D341Med (cell line): Measurements from ENCODE around the gene CCNDBP1.
"Not testable (repeated sequence)": the region's sequence is repeated elsewhere in the genome, so short reads cannot be mapped to it uniquely, and the experiment has no call there.

Experiments used
- DNase-seq: peaks from one replicate; pipeline ENCODE4 v3.0.0; 2012; ENCODE audit warnings: low spot score

Gene CCNDBP1

DNA sequence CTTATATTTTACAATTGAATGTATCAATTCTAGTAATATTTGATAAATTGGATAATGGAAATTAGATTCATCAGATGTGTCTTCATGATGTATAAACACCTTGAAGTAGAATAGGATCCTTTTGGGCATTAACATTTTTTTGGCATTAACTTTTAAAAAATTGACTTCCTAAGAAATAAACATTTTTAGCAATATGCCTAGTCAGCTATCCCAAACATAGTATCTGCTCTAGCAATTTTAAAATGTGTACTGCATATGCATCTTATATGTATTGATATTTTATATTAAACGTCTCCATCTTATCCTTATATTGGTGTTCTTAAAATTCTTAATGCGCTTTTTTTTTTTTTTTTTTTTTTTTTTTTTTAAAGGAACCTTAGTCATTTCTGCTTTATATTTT lies 8.5 kb downstream of the CCNDBP1 start:
- DNase-seq = no peak

DNA sequence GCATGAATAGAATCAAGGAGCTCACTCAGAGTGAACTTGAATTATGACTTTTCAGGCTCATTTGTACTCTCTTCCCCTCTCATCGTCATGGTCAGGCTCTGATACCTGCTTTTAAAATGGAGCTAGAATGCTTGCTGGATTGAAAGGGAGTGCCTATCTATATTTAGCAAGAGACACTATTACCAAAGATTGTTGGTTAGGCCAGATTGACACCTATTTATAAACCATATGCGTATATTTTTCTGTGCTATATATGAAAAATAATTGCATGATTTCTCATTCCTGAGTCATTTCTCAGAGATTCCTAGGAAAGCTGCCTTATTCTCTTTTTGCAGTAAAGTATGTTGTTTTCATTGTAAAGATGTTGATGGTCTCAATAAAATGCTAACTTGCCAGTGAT lies 9.6 kb downstream of the CCNDBP1 start:
- no peak for DNase-seq

DNA sequence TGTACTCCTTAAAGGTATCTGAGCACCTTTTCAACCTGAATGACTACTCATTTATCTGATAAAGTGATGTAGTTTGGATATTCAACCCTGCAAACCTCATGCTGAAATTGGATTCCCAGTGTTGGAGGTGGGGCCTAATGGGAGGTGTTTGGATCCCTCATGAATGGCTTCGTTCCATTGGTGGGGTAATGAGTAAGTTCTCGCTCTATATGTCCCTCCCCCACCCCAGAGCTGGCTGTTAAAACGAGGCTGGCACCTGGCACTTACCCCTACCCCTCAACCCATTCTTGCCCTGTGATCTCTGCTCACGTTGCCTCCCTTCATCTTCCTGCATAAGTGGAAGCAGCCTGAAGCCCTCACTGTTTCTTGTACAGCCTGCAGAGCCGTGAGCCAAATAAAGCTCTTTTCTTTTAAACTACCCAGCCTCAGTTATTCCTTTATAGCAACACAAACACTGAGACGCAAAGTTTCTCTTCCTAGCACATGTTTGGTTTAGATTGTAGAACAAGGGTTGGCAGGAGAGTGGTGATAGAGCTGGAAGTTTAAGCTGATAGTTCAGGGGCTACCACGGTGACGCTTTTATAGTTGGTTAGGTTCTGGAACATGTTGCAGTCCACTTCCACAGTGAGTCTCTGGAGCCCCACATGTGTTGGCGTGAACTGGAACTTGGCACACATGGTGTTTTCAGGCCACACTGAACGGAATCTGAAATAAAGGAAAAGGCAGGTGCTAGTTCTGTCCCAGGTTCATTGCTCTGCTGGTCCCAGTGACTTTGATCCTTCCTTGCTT lies 11.8 kb downstream of the CCNDBP1 start:
- no peak for DNase-seq

DNA sequence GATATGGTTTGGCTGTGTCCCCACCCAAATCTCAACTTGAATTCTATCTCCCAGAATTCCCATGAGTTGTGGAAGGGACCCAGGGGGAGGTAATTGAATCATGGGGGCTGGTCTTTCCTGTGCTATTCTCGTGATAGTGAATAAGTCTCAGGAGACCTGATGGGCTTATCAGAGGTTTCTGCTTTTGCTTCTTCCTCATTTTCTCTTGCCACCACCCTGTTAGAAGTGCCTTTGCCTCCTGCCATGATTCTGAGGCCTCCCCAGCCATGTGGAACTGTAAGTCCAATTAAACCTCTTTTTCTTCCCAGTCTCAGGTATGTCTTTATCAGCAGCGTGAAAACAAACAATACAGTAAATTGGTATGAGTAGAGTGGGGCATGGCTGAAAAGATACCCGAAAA lies 12.6 kb downstream of the CCNDBP1 start:
- DNase-seq = not testable (repeated sequence)

DNA sequence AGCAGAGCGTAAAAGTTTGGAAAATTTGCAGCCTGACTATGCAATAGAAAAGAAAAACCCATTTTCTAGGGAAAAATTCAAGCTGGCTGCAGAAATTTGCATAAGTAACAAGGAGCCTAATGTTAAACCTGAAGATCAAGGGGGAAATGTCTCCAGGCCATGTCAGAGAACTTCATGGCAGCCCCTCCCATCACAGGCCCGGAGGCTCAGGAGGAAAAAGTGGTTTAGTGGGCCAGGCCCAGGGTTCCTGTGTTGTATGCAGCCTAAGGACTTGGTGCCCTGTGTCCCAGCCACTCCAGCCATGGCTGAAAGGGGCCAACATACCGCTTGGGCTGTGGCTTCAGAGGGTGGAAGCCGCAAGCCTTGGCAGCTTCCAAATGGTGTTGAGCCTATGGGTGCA lies 13.4 kb downstream of the CCNDBP1 start:
- not testable (repeated sequence) for DNase-seq

DNA sequence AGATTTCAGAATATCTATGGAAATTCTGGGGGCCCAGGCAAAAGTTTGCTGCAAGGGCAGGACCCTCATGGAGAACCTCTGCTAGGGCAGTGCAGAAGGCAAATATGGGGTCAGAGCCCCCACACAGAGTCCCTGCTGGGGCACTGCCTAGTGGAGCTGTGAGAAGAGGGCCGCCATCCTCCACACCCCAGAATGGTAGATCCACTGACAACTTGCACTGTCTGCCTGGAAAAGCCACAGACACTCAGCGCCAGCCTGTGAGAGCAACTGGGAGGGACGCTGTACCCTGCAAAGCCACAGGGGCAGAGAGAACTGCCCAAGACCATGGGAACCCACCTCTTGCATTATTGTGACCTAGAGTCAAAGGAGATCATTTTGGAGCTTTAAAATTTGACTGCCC lies 13.8 kb downstream of the CCNDBP1 start:
- no peak for DNase-seq

DNA sequence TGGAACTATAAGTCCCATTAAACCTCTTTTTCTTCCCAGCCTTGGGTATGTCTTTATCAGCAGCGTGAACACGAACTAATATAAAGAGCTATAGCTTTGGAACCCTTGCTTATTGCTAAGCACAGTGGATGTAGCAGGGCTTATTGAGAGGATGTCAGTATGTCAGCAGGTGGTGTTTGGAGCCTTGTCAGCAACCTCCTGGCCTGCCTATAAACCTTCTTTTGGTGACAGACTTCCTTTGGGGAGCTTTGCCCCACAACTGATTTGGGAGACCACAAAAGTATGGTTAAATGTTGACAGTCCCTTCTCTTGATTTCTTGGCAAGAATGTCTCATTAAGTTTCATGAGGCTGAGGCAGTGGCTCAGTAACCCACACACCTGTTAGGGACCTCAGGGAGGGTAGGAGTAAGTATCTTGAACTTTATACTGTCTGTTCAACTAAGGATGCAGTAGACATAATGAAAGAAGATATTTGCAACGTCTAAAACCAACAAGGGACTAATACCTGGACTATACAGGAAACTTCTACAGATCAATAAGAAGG lies 14.8 kb downstream of the CCNDBP1 start:
- no peak for DNase-seq

DNA sequence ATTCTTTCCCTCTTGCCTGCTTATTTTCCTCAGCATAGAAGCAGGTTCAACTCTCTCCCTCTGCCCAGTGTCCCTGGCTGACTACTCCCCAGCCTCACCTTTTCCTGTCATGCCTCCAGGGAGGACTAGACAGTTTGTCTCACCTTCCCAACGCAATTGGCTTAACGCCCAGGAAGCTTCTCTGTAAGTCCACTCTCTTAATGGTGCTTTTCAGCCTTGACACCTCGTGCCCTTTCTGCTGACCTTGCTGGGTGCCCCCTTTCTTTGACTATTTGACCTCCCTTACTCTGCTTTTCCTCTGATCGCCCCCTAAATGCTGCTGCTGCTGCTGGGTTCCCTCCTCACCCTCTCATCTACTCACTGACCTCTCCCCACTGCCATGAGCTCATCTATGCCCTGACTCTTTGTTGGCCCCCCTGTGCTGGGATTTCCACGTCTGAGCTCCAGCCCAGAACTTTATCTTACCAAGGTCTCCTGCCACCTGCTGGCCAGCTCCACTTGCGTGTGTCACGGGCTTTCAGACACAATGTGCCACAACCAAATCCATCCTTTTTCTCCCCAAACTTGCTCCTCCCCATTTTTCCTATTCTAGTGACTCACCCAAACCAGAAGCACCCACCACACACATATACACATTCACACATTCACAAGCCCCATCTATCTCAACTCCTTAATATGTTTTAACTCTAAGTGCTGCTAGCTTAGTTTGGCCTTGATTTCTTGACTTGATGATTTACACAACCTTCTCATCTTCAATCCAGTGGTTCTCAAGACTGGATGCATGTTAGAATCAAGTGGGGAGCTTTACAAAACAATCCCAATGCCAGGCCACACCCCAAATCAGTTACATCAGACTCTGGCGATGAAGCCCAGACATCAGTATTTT lies 19.1 kb downstream of the CCNDBP1 start:
- peak; percentile 68 for DNase-seq

DNA sequence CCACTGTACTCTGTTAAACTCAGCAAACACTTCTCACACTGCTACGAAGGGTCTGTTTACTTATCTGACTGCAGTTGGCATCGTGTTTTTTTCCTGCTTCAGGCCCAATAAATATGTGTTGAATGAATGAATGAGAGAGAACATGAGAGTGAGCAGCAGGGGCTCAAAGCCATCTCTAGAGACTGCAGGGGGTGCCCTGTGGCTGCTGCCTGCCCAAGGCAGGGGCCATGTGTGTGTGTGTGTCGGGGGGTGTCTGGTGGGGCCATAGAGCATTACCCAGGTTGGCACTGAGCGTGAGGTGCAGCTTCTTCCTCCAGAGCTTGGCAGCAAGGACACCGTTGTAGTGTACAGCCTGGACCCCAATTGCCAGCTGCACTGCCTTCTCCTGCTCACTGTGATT lies 20.9 kb downstream of the CCNDBP1 start:
- DNase-seq = no peak

DNA sequence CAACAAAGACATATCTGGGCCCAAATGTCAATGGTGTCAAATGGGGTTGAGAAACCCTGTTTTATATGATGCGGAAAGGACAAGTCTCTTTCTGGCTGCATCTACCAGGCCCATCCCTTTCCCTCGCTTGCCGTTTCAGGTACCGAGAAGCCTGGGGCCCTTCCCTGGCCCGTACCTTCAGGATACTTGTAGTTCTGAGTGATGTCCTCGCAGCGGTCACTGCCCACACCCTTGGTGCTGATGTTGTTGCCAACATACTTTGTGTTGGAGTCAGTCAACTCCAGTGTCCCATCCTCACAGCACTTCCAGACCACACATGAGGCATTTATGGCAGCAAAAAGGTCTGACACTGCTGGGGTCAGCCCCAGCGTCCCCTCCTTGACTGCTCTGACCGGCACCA lies 21.8 kb downstream of the CCNDBP1 start:
- no peak for DNase-seq

DNA sequence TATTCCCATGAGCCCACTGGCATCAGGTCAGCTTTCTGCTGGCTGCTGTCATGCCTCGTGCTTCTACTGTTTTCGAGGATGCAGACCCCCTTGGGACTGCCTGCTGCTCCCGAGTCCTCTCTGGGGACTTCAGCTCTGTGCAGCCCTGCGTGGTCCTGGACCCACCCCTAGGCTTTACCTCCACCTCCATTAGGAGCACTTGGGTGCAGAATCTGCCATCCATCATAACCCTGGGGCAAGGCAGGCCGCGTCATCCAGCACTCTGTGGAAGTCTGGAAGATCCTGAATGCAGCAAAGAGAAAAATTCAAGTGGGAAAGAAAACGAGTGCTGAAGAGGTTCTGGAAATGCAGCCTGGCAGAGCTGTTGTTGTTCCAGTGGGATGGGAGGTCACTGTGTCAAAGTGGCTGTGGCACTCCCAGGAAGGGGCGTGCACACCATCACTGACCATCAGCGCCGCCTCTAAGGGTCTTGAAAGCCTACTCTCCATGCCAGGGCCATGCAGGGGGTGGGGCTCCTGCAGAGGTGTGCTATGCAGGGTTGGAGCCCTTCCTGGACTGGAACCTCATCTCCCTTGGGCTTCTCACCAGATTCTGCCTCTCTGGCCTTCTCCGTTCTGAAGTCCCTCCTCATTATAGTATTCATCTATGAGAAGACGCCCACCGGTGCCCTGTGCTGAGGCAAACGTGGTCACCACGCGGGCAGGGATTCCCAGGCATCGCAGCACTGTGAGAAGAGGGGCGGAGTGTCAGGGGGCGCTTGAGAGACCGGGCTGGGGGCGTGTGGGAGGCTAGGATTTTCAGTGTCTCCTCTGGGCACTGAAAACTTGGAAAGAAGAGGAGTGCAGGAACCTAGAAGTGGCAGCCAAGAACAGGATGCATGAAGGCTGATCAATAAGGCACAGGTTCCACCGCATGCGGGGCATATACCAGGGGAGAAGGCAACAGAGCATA lies 23.1 kb downstream of the CCNDBP1 start:
- no peak for DNase-seq

DNA sequence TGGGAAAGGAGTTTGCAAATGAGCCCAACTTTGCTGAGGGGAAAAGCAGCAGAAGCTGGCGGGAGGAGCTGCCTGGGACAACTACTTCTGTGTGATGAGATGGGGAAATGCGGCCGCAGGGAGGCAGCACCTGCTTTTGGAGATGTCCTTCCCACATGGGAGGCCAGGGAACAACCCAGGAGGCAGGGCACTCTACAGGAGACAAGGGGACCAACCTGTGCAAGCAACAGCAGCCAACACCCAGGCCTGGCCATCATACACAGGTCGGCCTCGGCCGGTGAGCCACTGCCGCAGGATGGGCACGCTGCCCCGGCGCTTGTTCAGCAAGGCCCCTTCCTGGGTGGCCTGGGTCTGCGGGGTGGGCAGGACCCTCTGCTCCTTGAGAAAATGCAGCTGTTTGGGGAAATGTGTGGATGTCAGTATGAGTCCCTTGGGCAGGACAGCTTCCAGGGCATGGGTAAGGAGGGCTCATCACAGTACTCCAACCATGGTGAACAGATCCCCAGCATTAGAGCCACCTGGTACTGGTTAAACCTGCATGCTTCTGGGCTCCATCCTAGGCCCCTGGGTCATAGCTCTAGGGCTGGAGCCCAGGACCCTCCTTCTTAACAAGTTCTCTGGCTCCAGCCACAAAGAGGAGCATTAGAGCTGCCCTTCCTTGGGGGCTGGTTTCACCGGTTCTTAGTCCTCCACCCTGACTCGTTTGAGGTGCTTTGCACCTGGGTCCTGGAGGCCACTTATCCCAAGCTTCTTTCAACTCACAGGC lies 24.0 kb downstream of the CCNDBP1 start:
- DNase-seq = no peak

DNA sequence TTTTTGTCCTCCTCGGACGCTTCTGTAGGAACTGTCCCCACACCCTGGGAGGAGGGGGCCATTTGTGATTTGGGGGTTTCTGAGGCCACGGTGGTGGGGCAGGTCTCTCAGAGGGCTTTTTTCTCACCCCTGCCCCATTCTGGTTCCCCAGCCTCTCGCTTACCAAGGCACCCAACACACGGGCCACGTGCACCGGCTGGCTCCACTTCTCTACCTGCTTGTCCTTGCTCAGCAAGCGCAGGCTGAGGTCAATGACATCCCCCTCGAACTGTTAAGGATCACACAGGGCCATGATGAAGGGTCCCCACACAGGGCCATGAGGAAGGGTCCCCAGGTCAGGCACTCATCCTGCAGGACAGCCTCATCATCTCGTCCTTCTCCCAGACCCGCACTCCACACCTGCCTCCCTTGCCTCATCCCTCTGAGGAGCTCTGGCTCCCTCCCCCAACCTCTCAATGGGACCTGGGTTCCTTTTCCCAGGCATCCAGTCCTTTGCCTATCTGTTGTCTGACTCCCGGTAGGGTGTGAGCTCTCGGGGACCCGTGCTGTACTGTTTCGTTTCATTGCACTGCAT lies 25.1 kb downstream of the CCNDBP1 start:
- DNase-seq = no peak

DNA sequence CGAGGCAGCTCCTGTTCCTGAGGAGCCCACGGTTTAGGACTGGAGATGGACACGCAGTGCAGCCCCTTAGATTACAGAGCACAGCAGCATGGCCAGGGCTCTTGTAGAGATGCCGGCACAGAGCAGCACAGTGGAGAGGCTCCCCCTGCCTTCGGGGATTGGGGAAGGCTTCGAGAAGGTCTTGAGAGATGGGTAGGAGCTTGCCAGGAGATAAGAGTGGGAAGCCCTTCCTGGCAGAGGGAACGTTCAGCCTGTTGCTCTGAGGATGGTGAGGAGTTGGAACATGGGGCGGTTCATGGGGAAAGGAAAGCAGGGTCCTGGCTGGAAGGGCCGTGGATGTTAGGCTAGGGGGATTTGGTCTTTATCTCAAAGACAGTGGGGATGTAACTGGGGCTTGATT lies 25.6 kb downstream of the CCNDBP1 start:
- DNase-seq = no peak

DNA sequence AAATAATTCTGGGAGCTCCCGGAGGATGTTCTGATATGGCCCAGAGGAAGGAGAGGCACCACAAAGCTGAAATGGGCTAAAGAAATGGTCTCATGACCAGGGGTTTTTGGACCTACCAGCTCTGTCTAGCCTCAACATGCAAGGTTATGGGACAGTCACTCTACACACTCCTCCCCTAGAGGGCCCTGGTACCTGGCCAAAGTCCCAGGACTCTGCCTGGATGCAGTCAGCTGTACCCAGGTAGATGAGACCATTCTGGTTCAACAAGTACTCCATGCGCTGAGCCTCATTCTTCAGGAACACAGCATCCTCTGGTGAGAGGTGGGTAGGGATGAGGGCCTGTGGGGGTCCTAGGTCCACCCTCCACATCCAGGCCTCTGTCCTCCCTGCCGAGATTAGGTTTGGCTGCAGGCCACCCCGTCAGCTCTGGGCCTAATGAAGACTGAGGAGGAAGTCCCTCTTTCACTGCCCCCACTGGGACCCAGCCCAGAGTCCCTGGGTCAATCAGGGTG lies 26.1 kb downstream of the CCNDBP1 start:
- DNase-seq = no peak

DNA sequence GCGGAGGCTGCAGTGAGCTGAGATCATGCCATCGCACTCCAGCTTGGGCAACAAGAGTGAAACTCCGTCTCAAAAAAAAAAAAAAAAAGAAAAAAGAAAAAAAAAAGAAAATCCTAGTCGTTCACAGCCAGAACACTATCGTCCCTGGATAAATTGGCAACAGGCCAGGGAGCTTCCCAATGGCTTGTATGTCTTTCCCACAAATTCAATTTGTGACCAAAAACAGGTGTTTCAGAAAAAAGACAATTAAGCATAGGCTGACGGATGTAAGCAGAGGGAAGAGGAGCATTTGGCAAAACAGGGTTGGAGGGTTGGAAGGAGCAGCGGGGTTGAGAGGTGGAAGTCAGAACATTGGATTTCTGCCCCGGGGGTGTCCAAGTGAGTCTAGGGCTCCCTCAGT lies 27.1 kb downstream of the CCNDBP1 start:
- no peak for DNase-seq

DNA sequence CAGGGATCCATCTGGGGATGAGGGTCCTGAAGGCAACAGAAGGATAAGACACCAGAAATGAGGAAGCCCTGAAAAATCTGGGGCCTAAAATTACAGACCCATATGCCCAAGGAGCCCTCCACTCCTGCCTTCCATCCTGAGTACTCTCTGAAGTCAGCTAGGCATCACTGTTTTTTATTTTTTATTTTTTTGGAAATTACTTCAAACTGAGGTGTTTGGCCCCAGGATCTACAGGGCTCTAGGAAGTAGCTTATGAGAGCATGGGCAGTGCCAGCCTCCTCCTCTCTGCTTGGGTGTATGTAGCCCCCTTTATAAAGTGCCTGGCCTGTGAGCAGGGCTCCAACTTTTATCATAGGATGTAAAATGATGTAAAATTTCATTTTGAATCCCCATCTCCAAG lies 27.7 kb downstream of the CCNDBP1 start:
- DNase-seq = no peak

DNA sequence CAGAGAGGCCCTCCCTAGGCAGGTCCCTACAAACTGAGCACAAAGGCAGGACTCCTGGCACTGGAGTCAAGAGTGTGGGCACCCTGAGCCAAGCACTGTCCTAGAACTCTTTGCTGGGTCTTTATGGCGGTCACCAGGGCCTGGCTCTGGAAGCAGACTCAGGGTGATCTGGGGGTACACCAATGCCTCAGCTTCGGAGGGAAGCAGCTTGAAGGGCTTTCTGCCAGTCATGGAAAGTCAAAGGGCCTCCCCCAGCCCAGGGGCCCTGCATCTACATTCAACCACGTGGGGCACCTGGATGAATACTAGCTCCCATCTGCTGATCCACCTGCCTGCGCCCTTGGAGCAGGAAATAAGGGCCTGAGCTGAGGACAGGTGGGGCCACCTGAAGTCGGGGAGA lies 28.3 kb downstream of the CCNDBP1 start:
- no peak for DNase-seq

DNA sequence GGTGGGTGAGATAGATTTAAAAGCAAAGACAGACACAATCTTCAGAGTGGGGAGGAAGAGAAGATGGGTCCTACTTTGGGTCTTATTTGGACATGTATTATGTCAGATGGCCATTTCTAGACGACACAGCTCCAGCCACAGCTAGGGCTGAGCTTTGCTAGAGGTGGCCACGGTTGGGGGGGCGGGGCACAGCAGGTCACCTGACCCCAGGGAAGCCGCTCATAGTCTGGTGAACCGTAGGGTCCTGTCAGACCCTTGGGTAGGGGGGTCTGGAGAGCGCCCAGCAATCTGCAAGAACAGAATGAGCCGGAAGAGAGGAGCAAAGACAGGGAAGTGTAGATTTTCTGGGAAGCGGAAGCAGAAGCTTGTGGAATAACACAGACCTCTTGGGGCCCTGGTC lies 29.0 kb downstream of the CCNDBP1 start:
- DNase-seq = no peak

DNA sequence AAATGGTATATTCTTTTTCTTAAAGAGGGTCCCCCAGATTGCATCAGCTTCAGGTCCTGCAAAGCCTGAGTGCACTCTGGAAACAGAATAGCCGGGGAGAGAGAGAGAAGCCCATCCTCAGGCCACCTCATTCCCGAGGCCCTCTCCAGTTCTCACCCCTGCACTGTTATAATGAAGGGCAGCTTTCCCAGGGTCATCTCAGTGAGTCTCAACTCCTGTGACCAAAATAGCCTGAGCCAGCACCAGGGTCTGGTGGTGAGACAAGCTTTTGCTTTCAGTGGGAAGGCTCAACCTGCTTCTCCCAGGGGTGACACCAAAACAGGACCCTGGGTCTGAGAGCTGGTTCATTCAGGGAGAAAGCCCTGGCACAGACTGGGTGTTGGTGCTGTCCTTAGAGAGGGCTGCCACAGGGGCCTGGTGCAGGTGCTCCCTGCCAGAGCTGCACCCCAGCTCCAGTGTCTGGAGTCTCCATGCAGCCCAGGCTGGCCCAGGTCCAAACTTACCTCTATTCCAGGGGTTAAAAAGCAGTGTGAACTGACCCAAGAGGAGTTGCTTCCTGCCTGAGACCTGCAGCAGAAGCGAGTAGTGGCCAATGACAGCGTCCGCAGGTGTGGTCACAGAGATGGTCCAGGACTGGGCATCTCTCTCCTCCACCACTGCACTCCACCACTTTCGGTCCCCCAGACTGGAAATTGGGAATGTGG lies 29.5 kb downstream of the CCNDBP1 start:
- no peak for DNase-seq
